Mesenchymal stem cell (in vitro differentiated cells and primary cell): Measurements from ENCODE around the gene MX2.
A peak's percentile ranks its signal among the peaks of the same experiment; 100 is the strongest.

Source experiments
- DNase-seq: peaks from one replicate; pipeline ENCODE4 v3.0.0-alpha.2; 2013
- H2AFZ ChIP-seq: one replicate; pipeline ENCODE4 v1.6.1; 2013; ENCODE audit warnings: low read depth, mild to moderate bottlenecking, control low read depth, inconsistent platforms, low read length, moderate library complexity
- H2AK5ac ChIP-seq: 2 replicates; pipeline ENCODE4 v1.6.1; 2013; ENCODE audit warnings: low read length, moderate library complexity, mild to moderate bottlenecking, inconsistent platforms; ENCODE audit not compliant: severe bottlenecking
- H2BK120ac ChIP-seq: one replicate; pipeline ENCODE4 v1.6.1; 2013; ENCODE audit warnings: low read depth, mild to moderate bottlenecking, inconsistent platforms, low read length, moderate library complexity
- H2BK12ac ChIP-seq, 2 experiments: one replicate each; pipeline ENCODE4 v1.6.1; 2013; ENCODE audit warnings: inconsistent platforms in 2 of 2, low read length in 2 of 2, mild to moderate bottlenecking in 2 of 2, moderate library complexity in 2 of 2, control low read depth in 1 of 2
- H2BK15ac ChIP-seq: one replicate; pipeline ENCODE4 v1.6.1; 2013; ENCODE audit warnings: mild to moderate bottlenecking, low read depth, inconsistent platforms; ENCODE audit not compliant: poor library complexity, severe bottlenecking
- H2BK5ac ChIP-seq: 2 replicates; pipeline ENCODE4 v1.6.1; 2013; ENCODE audit warnings: low read depth, mild to moderate bottlenecking, low read length, control low read depth, inconsistent platforms; ENCODE audit not compliant: poor library complexity, severe bottlenecking
- H3K14ac ChIP-seq, 2 experiments: one replicate each; pipeline ENCODE4 v1.6.1; 2013; ENCODE audit warnings: inconsistent platforms in 2 of 2, low read length in 2 of 2, control low read depth in 1 of 2, mild to moderate bottlenecking in 1 of 2, moderate library complexity in 1 of 2
- H3K18ac ChIP-seq, 2 experiments: one replicate each; pipeline ENCODE4 v1.6.1; 2013; ENCODE audit warnings: inconsistent platforms in 2 of 2, low read length in 2 of 2, control low read depth in 1 of 2, low read depth in 1 of 2, mild to moderate bottlenecking in 1 of 2
- H3K23ac ChIP-seq, 2 experiments: one replicate each; pipeline ENCODE4 v1.6.1; 2013; ENCODE audit warnings: inconsistent platforms in 2 of 2, low read length in 2 of 2, mild to moderate bottlenecking in 2 of 2, moderate library complexity in 2 of 2, control low read depth in 1 of 2
- H3K27ac ChIP-seq: 2 replicates; pipeline ENCODE4 v1.5.1; 2013; ENCODE audit warnings: mild to moderate bottlenecking, moderate library complexity, low read length, control low read depth, inconsistent platforms; ENCODE audit not compliant: poor library complexity, severe bottlenecking
- H3K27me3 ChIP-seq, 2 experiments: 2 replicates each; pipeline versions ENCODE4 v1.6.1 to v1.7.0; 2013; ENCODE audit warnings: low read length in 2 of 2, mild to moderate bottlenecking in 2 of 2, moderate library complexity in 2 of 2, control low read depth in 1 of 2, inconsistent platforms in 1 of 2; ENCODE audit not compliant: control insufficient read depth in 1 of 2, insufficient read depth in 1 of 2
- H3K36me3 ChIP-seq, 2 experiments: 2 replicates each; pipeline versions ENCODE4 v1.6.1 to v1.7.0; 2013; ENCODE audit warnings: low read length in 2 of 2, control low read depth in 1 of 2, inconsistent platforms in 1 of 2, low read depth in 1 of 2, mild to moderate bottlenecking in 1 of 2; ENCODE audit not compliant: insufficient read depth in 2 of 2, control insufficient read depth in 1 of 2
- H3K4ac ChIP-seq, 2 experiments: one replicate each; pipeline ENCODE4 v1.6.1; 2013; ENCODE audit warnings: inconsistent platforms in 2 of 2, low read length in 2 of 2, mild to moderate bottlenecking in 2 of 2, moderate library complexity in 2 of 2, control low read depth in 1 of 2, low read depth in 1 of 2
- H3K4me1 ChIP-seq: 2 replicates; pipeline ENCODE4 v1.6.1; 2013; ENCODE audit warnings: low read depth, low read length, control low read depth; ENCODE audit not compliant: control insufficient read depth, insufficient read depth
- H3K4me2 ChIP-seq: 2 replicates; pipeline ENCODE4 v1.6.1; 2013; ENCODE audit warnings: low read length, mild to moderate bottlenecking, inconsistent platforms; ENCODE audit not compliant: poor library complexity, severe bottlenecking
- H3K4me3 ChIP-seq, 2 experiments: 2 replicates each; pipeline versions ENCODE4 v1.5.1 to v1.7.0; 2013; ENCODE audit warnings: low read length in 2 of 2, mild to moderate bottlenecking in 2 of 2, control low read depth in 1 of 2, low read depth in 1 of 2; ENCODE audit not compliant: insufficient read depth in 1 of 2
- H3K79me1 ChIP-seq: replicated peaks from 2 replicates; pipeline ENCODE4 v1.6.1; 2013; ENCODE audit warnings: mild to moderate bottlenecking, control low read depth, low read length, inconsistent platforms; ENCODE audit not compliant: poor library complexity, severe bottlenecking
- H3K9ac ChIP-seq: 2 replicates; pipeline ENCODE4 v1.7.0; 2013; ENCODE audit warnings: mild to moderate bottlenecking, low read length, moderate library complexity
- H3K9me3 ChIP-seq: 2 replicates; pipeline ENCODE4 v1.7.0; 2013; ENCODE audit warnings: mild to moderate bottlenecking, low read length; ENCODE audit not compliant: control insufficient read depth
- H4K8ac ChIP-seq: one replicate; pipeline ENCODE4 v1.6.1; 2013; ENCODE audit warnings: inconsistent platforms, mild to moderate bottlenecking, low read length, moderate library complexity
- H4K91ac ChIP-seq: one replicate; pipeline ENCODE4 v1.6.1; 2013; ENCODE audit warnings: mild to moderate bottlenecking, low read length, inconsistent platforms
- WGBS: methylation state at CpG from one replicate; pipeline ENCODE4 v1.1.7; 2013; ENCODE audit warnings: mixed read lengths; 5-methylcytosine and 5-hydroxymethylcytosine counted together

The MX2 gene

GRCh38 chr21:41369105-41369919 lies 7.5 kb downstream of the MX2 start:
- Histone ChIP-seq H3K27me3 (peaks cover 0 to 47% of the 10 kb centered on the region in 2 experiments), H2AK5ac (no peak overlapping the region), H3K9me3 (no peaks in the 10 kb centered on the region), H3K18ac (no peak overlapping the region), H2BK5ac (no peak overlapping the region), H4K91ac (peak overlapping the region; percentile 70), H4K8ac (no peak overlapping the region), H3K79me1 (no peaks in the 10 kb centered on the region), H3K23ac (no peak overlapping the region), H3K4ac (no peak overlapping the region), H3K36me3 (peaks cover 0 to 23% of the 10 kb centered on the region in 2 experiments), H3K27ac (no peak overlapping the region), H3K4me1 (peaks cover 9% of the 10 kb centered on the region), H3K4me3 (peak overlapping the region in 1 of 2 experiments; percentile 68), H2BK12ac (no peak overlapping the region), H2AFZ (no peak overlapping the region), H2BK120ac (no peak overlapping the region), H3K4me2 (peak overlapping the region; percentile 73), H2BK15ac (no peak overlapping the region), H3K9ac (peak overlapping the region; percentile 76), H3K14ac (no peak overlapping the region)
- WGBS: 11% methylated on average over 18 of the region's 29 CpGs
- DNase-seq: peak; percentile 30

GRCh38 chr21:41369920-41370839 lies 8.4 kb downstream of the MX2 start:
- Histone ChIP-seq H3K4ac (no peak overlapping the region), H3K9ac (peak overlapping the region; percentile 64), H2BK5ac (no peak overlapping the region), H3K79me1 (no peaks in the 10 kb centered on the region), H3K4me1 (peaks cover 9% of the 10 kb centered on the region), H3K36me3 (peaks cover 0 to 17% of the 10 kb centered on the region in 2 experiments), H3K4me3 (no peak overlapping the region), H2BK120ac (no peak overlapping the region), H3K27me3 (peaks cover 0 to 47% of the 10 kb centered on the region in 2 experiments), H4K91ac (no peak overlapping the region), H3K9me3 (no peaks in the 10 kb centered on the region), H2AK5ac (no peak overlapping the region), H3K23ac (no peak overlapping the region), H3K4me2 (no peak overlapping the region), H2BK12ac (no peak overlapping the region), H4K8ac (peak overlapping the region; percentile 77), H3K27ac (no peak overlapping the region), H3K14ac (no peak overlapping the region), H3K18ac (no peak overlapping the region), H2BK15ac (no peak overlapping the region), H2AFZ (no peak overlapping the region)
- DNase-seq: peak; percentile 10
- 62% methylated on average over 30 of the region's 30 CpGs for WGBS

GRCh38 chr21:41370840-41371684 lies 9.2 kb downstream of the MX2 start:
- no peak overlapping the region for H2AK5ac ChIP-seq
- H3K27me3 ChIP-seq: peaks cover 0 to 47% of the 10 kb centered on the region in 2 experiments
- no peak overlapping the region for H3K23ac ChIP-seq
- H3K14ac ChIP-seq: no peak overlapping the region
- no peak overlapping the region for H4K91ac ChIP-seq
- no peak overlapping the region for H2BK5ac ChIP-seq
- no peak overlapping the region for H2BK120ac ChIP-seq
- no peak overlapping the region for H3K4ac ChIP-seq
- 67% methylated on average over 12 of the region's 12 CpGs for WGBS
- no peaks in the 10 kb centered on the region for H3K9me3 ChIP-seq
- no peaks in the 10 kb centered on the region for H3K79me1 ChIP-seq
- peak overlapping the region; percentile 64 for H3K9ac ChIP-seq
- peaks cover 0 to 8% of the 10 kb centered on the region in 2 experiments for H3K36me3 ChIP-seq
- no peak overlapping the region for H3K27ac ChIP-seq
- H2BK15ac ChIP-seq: no peak overlapping the region
- peaks cover 9% of the 10 kb centered on the region for H3K4me1 ChIP-seq
- no peak overlapping the region for H3K4me2 ChIP-seq
- no peak overlapping the region for H3K4me3 ChIP-seq
- H2BK12ac ChIP-seq: no peak overlapping the region
- H2AFZ ChIP-seq: no peak overlapping the region
- H4K8ac ChIP-seq: no peak overlapping the region
- H3K18ac ChIP-seq: no peak overlapping the region
- no peak for DNase-seq
